ENCODE measurements around the gene ZC3H14. TPM values are rescaled to one million over a fixed set of nuclear protein-coding genes. Genes with fewer than 3 reads are reported as not detected.

Gene ZC3H14
- total and polyA plus RNA-seq, 10 of the 15 experiments (the other 5 are each of a cell fraction or from before 2014, with no cell fraction given), result 17.9 to 97.1 (median 47.6) TPM

DNA sequence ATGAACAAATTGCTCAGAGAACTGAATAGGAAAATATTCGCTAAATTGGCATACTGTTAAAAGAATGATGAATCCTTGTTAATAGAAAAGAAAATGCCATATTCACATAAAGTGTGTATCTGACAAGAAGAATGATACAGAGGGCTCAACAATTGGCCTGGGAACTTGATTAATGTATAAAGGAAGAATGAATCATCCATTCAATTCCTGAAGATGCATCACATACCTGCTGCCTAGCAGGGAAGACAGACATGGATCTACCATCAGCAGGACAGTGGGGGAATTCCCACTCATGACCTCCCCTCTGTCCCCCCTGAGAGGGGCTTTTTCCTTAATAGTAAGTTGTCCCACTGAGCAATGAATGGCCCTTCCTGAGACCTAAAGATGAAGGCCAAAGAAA, 21.5 kb upstream of the ZC3H14 start (continued):
- TF ChIP-seq, protein P1, sequence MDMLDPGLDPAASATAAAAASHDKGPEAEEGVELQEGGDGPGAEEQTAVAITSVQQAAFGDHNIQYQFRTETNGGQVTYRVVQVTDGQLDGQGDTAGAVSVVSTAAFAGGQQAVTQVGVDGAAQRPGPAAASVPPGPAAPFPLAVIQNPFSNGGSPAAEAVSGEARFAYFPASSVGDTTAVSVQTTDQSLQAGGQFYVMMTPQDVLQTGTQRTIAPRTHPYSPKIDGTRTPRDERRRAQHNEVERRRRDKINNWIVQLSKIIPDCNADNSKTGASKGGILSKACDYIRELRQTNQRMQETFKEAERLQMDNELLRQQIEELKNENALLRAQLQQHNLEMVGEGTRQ (IDR thresholded peaks at IDR 0.05; ENCODE audit: borderline replicate concordance, low read depth, low read length), result no peak
- TF ChIP-seq ETV6 (conservative IDR thresholded peaks at IDR 0.05 in 1 of 2, IDR thresholded peaks at IDR 0.05 in 1 of 2; ENCODE audit: borderline replicate concordance in 1 of 2, low read depth in 1 of 2), result no peak
- TF ChIP-seq POLR2AphosphoS5 (IDR thresholded peaks at IDR 0.05; ENCODE audit: low read length), result no peak
- TF ChIP-seq, protein P2, sequence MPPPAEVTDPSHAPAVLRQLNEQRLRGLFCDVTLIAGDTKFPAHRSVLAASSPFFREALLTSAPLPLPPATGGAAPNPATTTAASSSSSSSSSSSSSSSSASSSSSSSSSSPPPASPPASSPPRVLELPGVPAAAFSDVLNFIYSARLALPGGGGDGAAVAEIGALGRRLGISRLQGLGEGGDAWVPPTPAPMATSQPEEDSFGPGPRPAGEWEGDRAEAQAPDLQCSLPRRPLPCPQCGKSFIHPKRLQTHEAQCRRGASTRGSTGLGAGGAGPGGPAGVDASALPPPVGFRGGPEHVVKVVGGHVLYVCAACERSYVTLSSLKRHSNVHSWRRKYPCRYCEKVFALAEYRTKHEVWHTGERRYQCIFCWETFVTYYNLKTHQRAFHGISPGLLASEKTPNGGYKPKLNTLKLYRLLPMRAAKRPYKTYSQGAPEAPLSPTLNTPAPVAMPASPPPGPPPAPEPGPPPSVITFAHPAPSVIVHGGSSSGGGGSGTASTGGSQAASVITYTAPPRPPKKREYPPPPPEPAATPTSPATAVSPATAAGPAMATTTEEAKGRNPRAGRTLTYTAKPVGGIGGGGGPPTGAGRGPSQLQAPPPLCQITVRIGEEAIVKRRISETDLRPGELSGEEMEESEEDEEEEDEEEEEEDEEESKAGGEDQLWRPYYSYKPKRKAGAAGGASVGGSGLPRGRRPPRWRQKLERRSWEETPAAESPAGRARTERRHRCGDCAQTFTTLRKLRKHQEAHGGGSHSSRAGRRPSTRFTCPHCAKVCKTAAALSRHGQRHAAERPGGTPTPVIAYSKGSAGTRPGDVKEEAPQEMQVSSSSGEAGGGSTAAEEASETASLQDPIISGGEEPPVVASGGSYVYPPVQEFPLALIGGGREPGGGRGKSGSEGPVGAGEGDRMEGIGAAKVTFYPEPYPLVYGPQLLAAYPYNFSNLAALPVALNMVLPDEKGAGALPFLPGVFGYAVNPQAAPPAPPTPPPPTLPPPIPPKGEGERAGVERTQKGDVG (CRISPR knock-in tag; IDR thresholded peaks at IDR 0.05), result no peak
- TF ChIP-seq SREBF2 (IDR thresholded peaks at IDR 0.05; ENCODE audit: low read length), result no peak
- TF ChIP-seq ZSCAN29 (IDR thresholded peaks at IDR 0.05), result no peak
- no peak for TF ChIP-seq POLR2A (IDR thresholded peaks at IDR 0.05; ENCODE audit: low read depth, low read length)

Measured in GM12878 (cell line).